Measurements from ENCODE around the gene TRIML1. TPM values are rescaled to one million over a fixed set of nuclear protein-coding genes. Genes with fewer than 3 reads are reported as not detected.

TRIML1 gene
- total and polyA plus RNA-seq, 9 of the 15 experiments (the other 6 are each of a cell fraction or from before 2014, with no cell fraction given), result 0.10 TPM; not detected in 8

DNA sequence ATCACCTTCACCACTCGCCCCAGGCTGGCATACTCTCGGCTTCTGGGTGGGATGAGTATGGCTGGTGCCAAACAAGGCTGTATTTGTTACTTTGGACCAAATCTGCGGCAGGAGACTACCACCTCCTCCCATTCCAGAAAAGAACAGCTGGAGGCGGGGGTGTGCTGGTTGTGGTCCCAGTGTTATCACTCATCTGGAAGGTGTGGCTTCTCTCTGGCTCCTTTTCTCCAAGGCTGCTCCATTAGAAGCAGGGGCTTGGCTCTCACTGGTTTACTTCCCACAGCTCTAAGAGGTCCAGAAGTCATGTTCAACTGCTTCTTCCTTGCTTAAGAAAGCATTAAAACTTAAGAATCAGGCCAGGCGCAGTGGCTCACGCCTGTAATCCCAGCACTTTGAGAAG, 27.3 kb upstream of the TRIML1 start:
- Histone ChIP-seq H3K4me1 (replicated peaks in 1 of 2; ENCODE audit: control insufficient read depth in 2 of 2, insufficient read depth in 2 of 2, low read length in 2 of 2) (no peaks in the 10 kb centered on the region), H2AFZ (ENCODE audit: low read depth, low read length) (no peak overlapping the region), H3K27ac (ENCODE audit: extremely low read depth, low read depth, low read length) (no peak overlapping the region), H3K4me3 (no peak overlapping the region), H3K9me1 (ENCODE audit: control insufficient read depth, insufficient read depth, low read length) (no peaks in the 10 kb centered on the region), H4K20me1 (replicated peaks; ENCODE audit: control insufficient read depth, insufficient read depth, low read length) (no peaks in the 10 kb centered on the region), H3K4me2 (ENCODE audit: insufficient read depth, low read length) (no peak overlapping the region), H3K27me3 (ENCODE audit: control insufficient read depth in 2 of 2, insufficient read depth in 2 of 2, low read length in 2 of 2) (no peaks in the 10 kb centered on the region), H3K36me3 (ENCODE audit: control insufficient read depth, insufficient read depth, low read length) (no peaks in the 10 kb centered on the region), H3K79me2 (ENCODE audit: control insufficient read depth, insufficient read depth, low read length) (no peaks in the 10 kb centered on the region), H3K9ac (ENCODE audit: insufficient read depth in 1 of 2, low read depth in 2 of 2, low read length in 2 of 2) (no peak overlapping the region), H3K9me3 (replicated peaks; ENCODE audit: control insufficient read depth, insufficient read depth, low read depth, low read length) (no peaks in the 10 kb centered on the region)
- TF ChIP-seq TRIM25 (IDR thresholded peaks at IDR 0.05; ENCODE audit: borderline replicate concordance), result no peak
- no peak for TF ChIP-seq TRIM28 (IDR thresholded peaks at IDR 0.05)
- no peak for TF ChIP-seq MCM3 (IDR thresholded peaks at IDR 0.05)
- no peak for TF ChIP-seq PCBP1 (IDR thresholded peaks at IDR 0.05; ENCODE audit: low read depth, low read length, poor library complexity, severe bottlenecking)
- no peak for TF ChIP-seq ZNF551 (CRISPR knock-in tag; IDR thresholded peaks at IDR 0.05)
- ATAC-seq (no peak), FAIRE-seq (no peak), DNase-seq (ENCODE audit: extremely low read depth in 1 of 4, low spot score in 3 of 4) (no peak)
- BruUV-seq (replicated peaks), result no TSS peak
- WGBS (ENCODE audit: insufficient coverage, low coverage, missing lambda C conversion rate), result 0% methylated on average over 5 of the region's 6 CpGs
- CTCF ChIA-PET (ENCODE audit: low intra/inter-chr PET ratio), result no interaction called here
- POLR2A ChIA-PET, result interaction anchor here (0.7 kb wide), 1 partner anchor 533 kb away, joined by 3 read pairs; no protein-coding TSS in a partner anchor
- in situ Hi-C loops (cut with MboI), result no loop called here
- intact Hi-C loops (cut with micrococcal nuclease), result no loop called here

- no peak overlapping the region for H3K4me3 ChIP-seq
- BruUV-seq (replicated peaks), result no TSS peak
- H3K27ac ChIP-seq (ENCODE audit: extremely low read depth, low read depth, low read length), result no peak overlapping the region
- ATAC-seq (no peak), FAIRE-seq (no peak), DNase-seq (ENCODE audit: extremely low read depth in 1 of 4, low spot score in 3 of 4) (no peak)
- no peak overlapping the region for H3K4me2 ChIP-seq (ENCODE audit: insufficient read depth, low read length)
- WGBS (ENCODE audit: insufficient coverage, low coverage, missing lambda C conversion rate), result 0% methylated on average over 9 of the region's 9 CpGs
- no peaks in the 10 kb centered on the region for H3K9me3 ChIP-seq (replicated peaks; ENCODE audit: control insufficient read depth, insufficient read depth, low read depth, low read length)
- intact Hi-C loops (cut with micrococcal nuclease) (no loop called here), in situ Hi-C loops (cut with MboI) (no loop called here)
- H2AFZ ChIP-seq (ENCODE audit: low read depth, low read length), result no peak overlapping the region
- no peaks in the 10 kb centered on the region for H3K4me1 ChIP-seq (replicated peaks in 1 of 2; ENCODE audit: control insufficient read depth in 2 of 2, insufficient read depth in 2 of 2, low read length in 2 of 2)
- no peak overlapping the region for H3K9ac ChIP-seq (ENCODE audit: insufficient read depth in 1 of 2, low read depth in 2 of 2, low read length in 2 of 2)
- H4K20me1 ChIP-seq (replicated peaks; ENCODE audit: control insufficient read depth, insufficient read depth, low read length), result no peaks in the 10 kb centered on the region
- no peaks in the 10 kb centered on the region for H3K79me2 ChIP-seq (ENCODE audit: control insufficient read depth, insufficient read depth, low read length)
- ChIA-PET CTCF (ENCODE audit: low intra/inter-chr PET ratio) (no interaction called here), POLR2A (no interaction called here)
- H3K9me1 ChIP-seq (ENCODE audit: control insufficient read depth, insufficient read depth, low read length), result no peaks in the 10 kb centered on the region
- peaks cover 0 to 6% of the 10 kb centered on the region in 2 experiments; a peak in 1 of 5 replicates for H3K27me3 ChIP-seq (ENCODE audit: control insufficient read depth in 2 of 2, insufficient read depth in 2 of 2, low read length in 2 of 2)
- H3K36me3 ChIP-seq (ENCODE audit: control insufficient read depth, insufficient read depth, low read length), result no peaks in the 10 kb centered on the region
- no peak for TF ChIP-seq U2AF1 (optimal IDR thresholded peaks at IDR 0.05; ENCODE audit: low read depth, low read length)
- TF ChIP-seq, protein P1, sequence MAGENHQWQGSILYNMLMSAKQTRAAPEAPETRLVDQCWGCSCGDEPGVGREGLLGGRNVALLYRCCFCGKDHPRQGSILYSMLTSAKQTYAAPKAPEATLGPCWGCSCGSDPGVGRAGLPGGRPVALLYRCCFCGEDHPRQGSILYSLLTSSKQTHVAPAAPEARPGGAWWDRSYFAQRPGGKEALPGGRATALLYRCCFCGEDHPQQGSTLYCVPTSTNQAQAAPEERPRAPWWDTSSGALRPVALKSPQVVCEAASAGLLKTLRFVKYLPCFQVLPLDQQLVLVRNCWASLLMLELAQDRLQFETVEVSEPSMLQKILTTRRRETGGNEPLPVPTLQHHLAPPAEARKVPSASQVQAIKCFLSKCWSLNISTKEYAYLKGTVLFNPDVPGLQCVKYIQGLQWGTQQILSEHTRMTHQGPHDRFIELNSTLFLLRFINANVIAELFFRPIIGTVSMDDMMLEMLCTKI (IDR thresholded peaks at IDR 0.05; ENCODE audit: partially characterized antibody), result no peak
- no peak for TF ChIP-seq TCF7 (IDR thresholded peaks at IDR 0.05; ENCODE audit: borderline replicate concordance)
- TF ChIP-seq HIVEP1 (CRISPR knock-in tag; IDR thresholded peaks at IDR 0.05), result no peak
- no peak for TF ChIP-seq HBP1 (CRISPR knock-in tag; IDR thresholded peaks at IDR 0.05)
- TF ChIP-seq SMARCB1 (IDR thresholded peaks at IDR 0.05; ENCODE audit: insufficient read length, low read depth), result no peak
- TF ChIP-seq CBX8 (IDR thresholded peaks at IDR 0.05; ENCODE audit: borderline replicate concordance, extremely low read depth, low read depth, low read length, poor library complexity, severe bottlenecking), result no peak
- TF ChIP-seq SMARCA4 (IDR thresholded peaks at IDR 0.05), result no peak
Observed at GRCh38 chr4:188113156-188113555, 26.1 kb upstream of the TRIML1 start.
